Adipose tissue (tissue), 3 donors: ENCODE data around the gene PPP1CC. TPM values are rescaled to one million over a fixed set of nuclear protein-coding genes. Genes with fewer than 3 reads are reported as not detected.
"Not testable (repeated sequence)": the region's sequence is repeated elsewhere in the genome, so short reads cannot be mapped to it uniquely, and the experiment has no call there.

Experiments
- H3K27ac ChIP-seq: one replicate; pipeline ENCODE4 v1.5.1; 2013; ENCODE audit warnings: low read depth, low read length
- WGBS, 3 donors: extraction: QIAGEN DNeasy Blood & Tissue Kit; methylation state at CpG; one replicate each; pipeline ENCODE4 v1.1.7; 2013; 5-methylcytosine and 5-hydroxymethylcytosine counted together
- polyA plus RNA-seq, 3 donors: library from polyadenylated mRNA; stranded (reverse); fragments of 200-250 nt; gene quantifications; one replicate each; pipeline ENCODE4 v1.2.3, GENCODE V29; 2013
- donor health status: healthy with polysubstance abuse.
- donor health status: Bipolar disorder and iron deficiency.
- donor health status: healthy.

Gene PPP1CC
- polyA plus RNA-seq, 3 donors = 58.1 to 92.9 (median 59.2) TPM

- 35 to 36% (median 35%) methylated on average over 5 of the region's 5 CpGs for WGBS, 3 donors
- H3K27ac ChIP-seq = no peak overlapping the region
Observed at GRCh38 chr12:110733089-110733715, 9.5 kb downstream of the PPP1CC start.

- WGBS, 3 donors = 31 to 67% (median 48%) methylated on average over 3 of the region's 3 CpGs
- no peak overlapping the region for H3K27ac ChIP-seq
Observed at GRCh38 chr12:110732572-110732971, 10.1 kb downstream of the PPP1CC start.

- WGBS, 3 donors = 40 to 93% (median 85%) methylated on average over 2 of the region's 2 CpGs
- H3K27ac ChIP-seq = no peak overlapping the region
Observed at GRCh38 chr12:110731479-110731878, 11.2 kb downstream of the PPP1CC start.

- WGBS, 3 donors = 97 to 100% (median 97%) methylated on average over 1 of the region's 1 CpG
- H3K27ac ChIP-seq = no peak overlapping the region
Observed at GRCh38 chr12:110728628-110729027, 14.1 kb downstream of the PPP1CC start.

GRCh38 chr12:110726708-110727369, 15.9 kb downstream of the PPP1CC start:
- H3K27ac ChIP-seq = no peak overlapping the region
- WGBS, 3 donors = 90 to 96% (median 92%) methylated on average over 9 of the region's 9 CpGs

GRCh38 chr12:110726028-110726427, 16.7 kb downstream of the PPP1CC start:
- no peak overlapping the region for H3K27ac ChIP-seq
- WGBS, 3 donors = 92 to 97% (median 95%) methylated on average over 4 of the region's 4 CpGs

GRCh38 chr12:110725267-110725666, 17.4 kb downstream of the PPP1CC start:
- H3K27ac ChIP-seq = no peak overlapping the region
- 89 to 93% (median 90%) methylated on average over 4 of the region's 4 CpGs for WGBS, 3 donors

- H3K27ac ChIP-seq = not testable (repeated sequence)
- WGBS, 3 donors = 87 to 96% (median 93%) methylated on average over 3 of the region's 3 CpGs
Observed at GRCh38 chr12:110722892-110723291, 19.8 kb downstream of the PPP1CC start.

- H3K27ac ChIP-seq = no peak overlapping the region
Observed at GRCh38 chr12:110721570-110721969, 21.1 kb downstream of the PPP1CC start.

GRCh38 chr12:110720516-110720915, 22.2 kb downstream of the PPP1CC start:
- H3K27ac ChIP-seq = no peak overlapping the region

GRCh38 chr12:110718222-110718908, 24.3 kb downstream of the PPP1CC start:
- WGBS, 3 donors = 64 to 96% (median 92%) methylated on average over 7 of the region's 7 CpGs
- no peak overlapping the region for H3K27ac ChIP-seq

GRCh38 chr12:110717037-110717436, 25.7 kb downstream of the PPP1CC start:
- H3K27ac ChIP-seq = no peak overlapping the region
- 90 to 95% (median 94%) methylated on average over 3 of the region's 3 CpGs for WGBS, 3 donors

GRCh38 chr12:110708917-110709316, 33.8 kb downstream of the PPP1CC start:
- WGBS, 3 donors = 96 to 100% (median 100%) methylated on average over 4 of the region's 4 CpGs

GRCh38 chr12:110705309-110705708, 37.4 kb downstream of the PPP1CC start:
- no peak overlapping the region for H3K27ac ChIP-seq
- 52 to 65% (median 57%) methylated on average over 3 of the region's 3 CpGs for WGBS, 3 donors

More at GRCh38 chr12:110708917-110709316, 33.8 kb downstream of the PPP1CC start:
- no peak overlapping the region for H3K27ac ChIP-seq

GRCh38 chr12:110704750-110705149, 37.9 kb downstream of the PPP1CC start:
- WGBS, 3 donors = 9 to 42% (median 35%) methylated on average over 5 of the region's 5 CpGs
- H3K27ac ChIP-seq = no peak overlapping the region

- H3K27ac ChIP-seq = no peak overlapping the region
- 95 to 97% (median 97%) methylated on average over 5 of the region's 5 CpGs for WGBS, 3 donors
Observed at GRCh38 chr12:110704231-110704630, 38.5 kb downstream of the PPP1CC start.

- no peak overlapping the region for H3K27ac ChIP-seq
- WGBS, 3 donors = 85 to 94% (median 91%) methylated on average over 5 of the region's 5 CpGs
Observed at GRCh38 chr12:110702081-110702480, 40.6 kb downstream of the PPP1CC start.

- no peak overlapping the region for H3K27ac ChIP-seq
Observed at GRCh38 chr12:110699591-110700445, 42.9 kb downstream of the PPP1CC start.

More at GRCh38 chr12:110699591-110700445, 42.9 kb downstream of the PPP1CC start:
- WGBS, 3 donors = 79 to 86% (median 81%) methylated on average over 28 of the region's 28 CpGs
